ENCODE data around the gene SNX3. TPM values are rescaled to one million over a fixed set of nuclear protein-coding genes. Genes with fewer than 3 reads are reported as not detected.

Gene SNX3
- total RNA-seq, 1 experiment from 2014 or later, result 80.7 TPM

DNA sequence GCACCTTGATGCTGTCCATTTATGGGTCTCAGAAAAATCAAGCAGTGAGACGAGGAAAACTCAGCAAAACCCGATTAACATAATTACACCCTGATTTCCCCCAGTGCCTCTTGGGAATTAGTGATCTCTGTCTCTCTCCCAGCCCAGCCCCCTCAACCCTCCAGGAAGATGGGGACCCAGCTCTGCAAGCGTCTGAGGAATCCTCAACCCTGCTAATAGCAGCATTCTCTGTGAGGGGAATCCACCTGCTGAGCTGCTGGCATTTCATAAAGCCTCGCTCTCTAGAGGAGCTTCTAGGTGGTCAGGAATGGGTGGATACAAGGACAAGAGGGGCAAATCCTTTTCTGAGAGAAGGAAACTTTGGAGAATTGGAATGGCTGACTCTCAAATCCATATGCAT is 81.1 kb downstream of the SNX3 start:
- Histone ChIP-seq H2BK15ac (ENCODE audit: low read depth, low read length) (no peak overlapping the region), H3K79me1 (ENCODE audit: insufficient read depth, low read depth, low read length, poor library complexity, severe bottlenecking) (no peaks in the 10 kb centered on the region), H4K91ac (ENCODE audit: insufficient read length, low read depth, low read length) (no peak overlapping the region), H3K56ac (ENCODE audit: insufficient read length, low read depth, low read length) (no peak overlapping the region), H3K4me1 (ENCODE audit: insufficient read depth, low read length) (no peaks in the 10 kb centered on the region), H2AFZ (ENCODE audit: low read length) (no peak overlapping the region), H4K8ac (replicated peaks; ENCODE audit: insufficient read length, low read depth, low read length) (no peak overlapping the region), H3K27me3 (ENCODE audit: insufficient read depth, low read length) (peaks cover 36% of the 10 kb centered on the region), H2AK5ac (ENCODE audit: insufficient read length, low read length) (no peak overlapping the region), H2BK5ac (ENCODE audit: insufficient read length, low read length) (no peak overlapping the region), H3T11ph (ENCODE audit: low read length) (no peak overlapping the region), H3K23ac (ENCODE audit: insufficient read length, low read depth, low read length) (no peak overlapping the region), H3K18ac (ENCODE audit: insufficient read length, low read depth, low read length) (no peak overlapping the region), H3K4ac (ENCODE audit: low read depth, low read length) (no peak overlapping the region), H4K5ac (ENCODE audit: insufficient read length, low read depth, low read length) (no peak overlapping the region), H3K4me2 (ENCODE audit: insufficient read depth, insufficient read length, low read length) (peak overlapping the region; percentile 8), H3K9me3 (ENCODE audit: control insufficient read depth, low read depth, low read length) (no peaks in the 10 kb centered on the region), H3K14ac (ENCODE audit: insufficient read depth, low read length) (no peak overlapping the region), H4K20me1 (ENCODE audit: control insufficient read depth, insufficient read depth, insufficient read length) (no peaks in the 10 kb centered on the region), H2BK20ac (ENCODE audit: low read depth, low read length, poor library complexity, severe bottlenecking) (no peak overlapping the region), H3K23me2 (ENCODE audit: insufficient read length, low read depth, low read length, poor library complexity, severe bottlenecking) (peaks cover 9% of the 10 kb centered on the region), H2BK120ac (ENCODE audit: low read depth, low read length, poor library complexity, severe bottlenecking) (no peak overlapping the region), H3K79me2 (ENCODE audit: insufficient read depth, low read length) (no peaks in the 10 kb centered on the region), H2BK12ac (ENCODE audit: insufficient read length, low read depth, low read length) (no peak overlapping the region), H3K9ac (ENCODE audit: extremely low read depth, insufficient read length, low read length) (no peak overlapping the region), H3K27ac (ENCODE audit: insufficient read length, low read depth, low read length) (no peak overlapping the region)
- TF ChIP-seq, protein P1, sequence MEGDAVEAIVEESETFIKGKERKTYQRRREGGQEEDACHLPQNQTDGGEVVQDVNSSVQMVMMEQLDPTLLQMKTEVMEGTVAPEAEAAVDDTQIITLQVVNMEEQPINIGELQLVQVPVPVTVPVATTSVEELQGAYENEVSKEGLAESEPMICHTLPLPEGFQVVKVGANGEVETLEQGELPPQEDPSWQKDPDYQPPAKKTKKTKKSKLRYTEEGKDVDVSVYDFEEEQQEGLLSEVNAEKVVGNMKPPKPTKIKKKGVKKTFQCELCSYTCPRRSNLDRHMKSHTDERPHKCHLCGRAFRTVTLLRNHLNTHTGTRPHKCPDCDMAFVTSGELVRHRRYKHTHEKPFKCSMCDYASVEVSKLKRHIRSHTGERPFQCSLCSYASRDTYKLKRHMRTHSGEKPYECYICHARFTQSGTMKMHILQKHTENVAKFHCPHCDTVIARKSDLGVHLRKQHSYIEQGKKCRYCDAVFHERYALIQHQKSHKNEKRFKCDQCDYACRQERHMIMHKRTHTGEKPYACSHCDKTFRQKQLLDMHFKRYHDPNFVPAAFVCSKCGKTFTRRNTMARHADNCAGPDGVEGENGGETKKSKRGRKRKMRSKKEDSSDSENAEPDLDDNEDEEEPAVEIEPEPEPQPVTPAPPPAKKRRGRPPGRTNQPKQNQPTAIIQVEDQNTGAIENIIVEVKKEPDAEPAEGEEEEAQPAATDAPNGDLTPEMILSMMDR (conservative IDR thresholded peaks at IDR 0.05), result no peak
- WGBS (ENCODE audit: extremely low coverage, insufficient read length, low lambda C conversion rate), result no CpG with 5 or more reads among the region's 4 CpGs
- peaks cover 26 to 41% of the 10 kb centered on the region in 2 experiments for H3K4me1 Mint-ChIP-seq
- H3K27ac Mint-ChIP-seq, result peak overlapping the region in 2 of 3 experiments; percentile 57 to 86; a peak in 2 of 7 replicates
- H3K36me3 Mint-ChIP-seq (ENCODE audit: insufficient read depth in 1 of 3, low read depth in 3 of 3), result no peaks in the 10 kb centered on the region
- DNase-seq, result no peak
- H3K27me3 Mint-ChIP-seq (ENCODE audit: low read depth), result peaks cover 83% of the 10 kb centered on the region
- H3K4me3 Mint-ChIP-seq, result peak overlapping the region in 1 of 2 experiments; percentile 49; a peak in 2 of 5 replicates
- peaks cover 4 to 5% of the 10 kb centered on the region in 2 experiments; a peak in 2 of 5 replicates for H3K9me3 Mint-ChIP-seq

Data from H9 (cell line).